ENCODE measurements around the gene SKAP2.

DNA sequence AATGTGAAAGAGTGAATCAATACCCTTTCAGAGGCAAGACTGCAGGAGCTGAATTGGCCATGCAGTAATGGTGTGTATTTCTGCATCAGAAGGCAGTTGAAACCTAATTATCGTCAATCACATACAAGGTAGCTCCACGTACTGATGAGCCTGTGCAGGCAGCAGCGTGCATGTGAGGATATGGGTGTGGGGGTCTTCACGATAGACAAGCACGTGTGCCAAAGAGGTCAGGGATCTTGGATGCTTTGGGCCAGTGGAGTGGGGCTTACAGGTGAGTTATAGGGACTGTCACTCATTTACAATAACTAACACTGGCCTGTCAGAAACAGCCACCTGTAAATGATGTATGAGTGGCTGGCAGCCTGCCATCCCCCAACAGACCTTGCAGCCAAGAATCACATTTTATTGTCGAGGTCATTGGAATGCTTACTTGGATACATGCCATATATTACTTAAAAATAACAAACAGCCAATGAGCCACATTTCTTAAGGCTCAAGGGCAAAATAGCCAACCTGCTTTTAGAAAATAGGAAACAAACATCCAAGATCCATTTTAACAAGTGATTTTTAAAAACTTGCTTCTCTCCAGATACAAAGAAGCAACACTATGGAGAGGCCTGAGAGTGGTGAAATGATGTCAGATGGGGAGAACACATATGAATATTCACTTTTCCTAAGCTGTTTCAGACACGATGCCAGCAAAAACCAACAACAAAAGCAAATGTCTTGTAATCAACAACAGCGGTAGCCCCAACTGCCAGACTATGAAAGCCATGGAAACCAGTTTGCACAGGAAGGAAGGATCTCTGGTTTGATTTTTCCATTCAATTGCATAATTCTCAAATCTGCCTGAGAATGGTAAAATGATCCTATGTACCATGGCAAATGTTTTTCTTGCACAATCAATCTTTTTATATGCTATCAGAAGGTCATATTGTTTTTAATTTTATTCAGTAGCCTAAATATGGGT is 210.7 kb downstream of the SKAP2 start:
- TF ChIP-seq, protein P1, sequence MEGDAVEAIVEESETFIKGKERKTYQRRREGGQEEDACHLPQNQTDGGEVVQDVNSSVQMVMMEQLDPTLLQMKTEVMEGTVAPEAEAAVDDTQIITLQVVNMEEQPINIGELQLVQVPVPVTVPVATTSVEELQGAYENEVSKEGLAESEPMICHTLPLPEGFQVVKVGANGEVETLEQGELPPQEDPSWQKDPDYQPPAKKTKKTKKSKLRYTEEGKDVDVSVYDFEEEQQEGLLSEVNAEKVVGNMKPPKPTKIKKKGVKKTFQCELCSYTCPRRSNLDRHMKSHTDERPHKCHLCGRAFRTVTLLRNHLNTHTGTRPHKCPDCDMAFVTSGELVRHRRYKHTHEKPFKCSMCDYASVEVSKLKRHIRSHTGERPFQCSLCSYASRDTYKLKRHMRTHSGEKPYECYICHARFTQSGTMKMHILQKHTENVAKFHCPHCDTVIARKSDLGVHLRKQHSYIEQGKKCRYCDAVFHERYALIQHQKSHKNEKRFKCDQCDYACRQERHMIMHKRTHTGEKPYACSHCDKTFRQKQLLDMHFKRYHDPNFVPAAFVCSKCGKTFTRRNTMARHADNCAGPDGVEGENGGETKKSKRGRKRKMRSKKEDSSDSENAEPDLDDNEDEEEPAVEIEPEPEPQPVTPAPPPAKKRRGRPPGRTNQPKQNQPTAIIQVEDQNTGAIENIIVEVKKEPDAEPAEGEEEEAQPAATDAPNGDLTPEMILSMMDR (IDR thresholded peaks at IDR 0.05) = no peak
- TF ChIP-seq RCOR1 (IDR thresholded peaks at IDR 0.05; ENCODE audit: low read length) = no peak
